Kidney tubule cell (primary cell): ENCODE data around the gene NFX1.
A peak's percentile ranks its signal among the peaks of the same experiment; 100 is the strongest.

Experiments
- DNase-seq: peaks from one replicate; pipeline ENCODE4 v3.0.0-alpha.2; 2018; ENCODE audit warnings: low spot score

The NFX1 gene

DNA sequence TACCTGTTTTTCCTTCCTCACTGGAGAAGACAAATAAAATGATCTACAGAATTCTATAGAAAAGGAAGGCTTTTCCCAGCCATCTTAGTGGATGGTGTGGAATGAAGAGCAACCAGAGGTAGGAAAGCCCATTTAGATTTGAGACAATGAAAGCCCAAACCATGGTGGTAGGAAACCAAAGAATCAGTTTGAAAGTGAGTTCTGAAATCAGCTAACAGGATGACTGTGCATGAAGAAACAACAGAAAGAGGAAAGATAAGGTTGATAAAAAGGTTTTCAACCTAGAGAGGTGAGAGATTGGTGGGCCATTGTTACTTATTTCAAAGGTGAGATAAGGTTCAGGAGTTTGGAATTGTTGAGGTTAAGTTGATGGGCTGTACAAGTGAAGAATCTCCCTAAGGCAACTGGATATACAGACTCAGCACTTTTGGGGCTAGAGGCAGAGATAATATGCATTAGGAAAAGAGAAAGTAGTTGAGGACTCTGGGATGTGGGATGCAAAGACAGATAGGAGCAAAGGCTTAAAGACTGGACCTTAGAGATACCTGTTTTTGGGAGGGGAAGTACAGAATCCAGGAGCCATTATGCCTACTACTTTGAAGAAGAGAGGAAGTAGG, 23.1 kb upstream of the NFX1 start:
- DNase-seq = no peak

DNA sequence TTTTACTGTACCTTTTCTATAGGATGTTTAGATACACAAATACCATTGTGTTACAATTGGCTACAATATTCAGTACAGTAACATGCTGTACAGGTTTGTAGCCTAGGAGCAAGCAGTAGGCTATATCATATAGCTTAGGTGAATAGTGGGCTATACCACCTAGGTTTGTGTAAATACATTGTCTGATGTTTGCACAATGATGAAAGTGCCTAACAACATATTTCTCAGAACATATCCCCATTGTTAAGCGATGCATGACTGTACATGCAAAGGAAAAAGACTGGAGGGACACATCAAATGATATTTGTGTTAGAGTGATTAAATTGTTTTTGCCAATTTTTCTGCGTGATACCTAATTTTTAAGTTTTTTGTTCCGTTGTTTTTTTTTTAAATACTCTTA, 20.2 kb upstream of the NFX1 start:
- DNase-seq = no peak

DNA sequence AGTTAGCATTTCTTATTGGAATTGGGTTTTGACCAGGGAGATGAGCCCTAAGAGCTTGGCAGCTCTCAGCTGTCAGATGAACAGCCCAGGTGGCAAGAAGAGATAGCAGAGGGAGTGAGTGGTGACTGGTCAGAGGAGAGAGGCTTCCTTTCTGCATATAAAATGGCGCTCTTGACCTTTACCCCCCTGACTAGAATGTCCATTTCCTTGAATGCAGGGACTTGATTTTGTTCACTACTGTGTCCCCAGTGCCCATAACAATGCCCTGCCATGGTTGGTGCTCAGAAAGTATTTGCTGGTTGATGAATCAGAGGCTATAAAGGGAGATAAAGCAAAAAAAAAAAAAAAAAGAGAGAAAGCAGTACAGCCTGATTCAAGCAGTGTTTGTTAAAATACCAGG, 18.3 kb upstream of the NFX1 start:
- peak; percentile 86 for DNase-seq

DNA sequence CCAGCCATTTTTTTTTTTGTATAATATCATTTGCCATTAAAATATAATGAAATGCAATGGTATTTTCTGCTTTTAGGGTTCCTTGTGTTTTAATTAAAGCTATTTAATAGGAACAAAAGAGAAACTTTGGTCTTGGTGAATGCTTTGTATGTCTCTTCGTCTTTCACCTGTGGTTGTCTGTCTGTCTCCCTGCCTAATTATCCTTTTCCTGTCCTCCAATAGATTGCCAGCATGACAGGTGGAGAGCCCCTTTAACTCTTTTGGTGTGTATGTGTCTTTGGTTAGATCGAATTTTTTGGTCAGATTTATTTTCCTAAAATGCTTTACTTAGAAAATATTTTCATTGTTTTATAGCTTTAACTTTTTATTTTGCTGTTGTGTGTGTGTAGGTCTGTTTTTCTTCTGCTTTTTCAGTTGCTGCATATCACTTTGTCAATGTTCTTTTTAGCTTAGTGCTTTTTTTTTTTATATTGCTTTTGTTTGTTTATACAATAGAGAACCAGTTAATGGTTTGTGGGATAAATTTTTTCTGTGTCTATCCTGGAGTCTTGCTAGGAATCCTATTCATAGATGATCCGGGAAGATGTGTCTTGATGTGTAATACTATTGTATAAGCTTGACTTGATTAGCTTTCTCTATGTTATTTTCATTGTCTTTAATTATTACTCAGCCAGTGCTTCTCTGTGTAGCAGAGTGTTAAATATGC, 16.9 kb upstream of the NFX1 start:
- no peak for DNase-seq

DNA sequence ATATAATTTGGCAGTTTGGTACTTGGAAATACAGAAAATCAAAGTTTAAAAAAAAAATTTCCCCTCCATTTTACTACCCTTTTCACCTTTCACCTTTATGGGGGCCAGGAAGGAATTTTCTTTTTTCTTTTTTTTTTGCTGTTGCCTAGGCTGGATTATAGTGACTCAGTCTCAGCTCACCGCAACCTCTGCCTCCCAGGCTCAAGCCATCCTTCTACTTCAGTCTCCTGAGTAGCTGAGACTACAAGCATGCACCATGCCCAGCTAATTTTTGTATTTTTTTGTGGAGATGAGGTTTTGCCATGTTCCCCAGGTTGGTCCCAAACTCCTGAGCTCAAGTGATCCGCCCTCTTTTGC, 16.4 kb upstream of the NFX1 start:
- DNase-seq = peak; percentile 44

DNA sequence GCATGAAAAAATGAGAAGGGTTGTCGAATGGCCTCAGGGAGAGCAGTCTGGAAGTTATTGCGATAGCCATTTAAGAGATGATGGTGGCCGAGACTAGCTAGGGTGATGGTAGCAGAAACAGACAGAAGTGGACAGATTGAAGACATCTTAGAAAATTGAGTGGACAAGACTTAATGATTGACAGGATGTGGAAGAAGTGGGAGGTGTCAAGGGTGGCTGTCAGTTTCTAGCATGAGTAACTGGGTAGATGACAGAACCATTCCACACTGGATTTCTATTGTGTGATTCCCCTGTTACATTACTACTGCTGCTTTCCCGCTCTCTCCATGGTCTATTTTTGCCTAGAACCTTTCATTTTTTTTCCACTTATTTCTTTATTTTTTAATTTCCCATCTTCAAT, 12.8 kb upstream of the NFX1 start:
- peak; percentile 60 for DNase-seq

DNA sequence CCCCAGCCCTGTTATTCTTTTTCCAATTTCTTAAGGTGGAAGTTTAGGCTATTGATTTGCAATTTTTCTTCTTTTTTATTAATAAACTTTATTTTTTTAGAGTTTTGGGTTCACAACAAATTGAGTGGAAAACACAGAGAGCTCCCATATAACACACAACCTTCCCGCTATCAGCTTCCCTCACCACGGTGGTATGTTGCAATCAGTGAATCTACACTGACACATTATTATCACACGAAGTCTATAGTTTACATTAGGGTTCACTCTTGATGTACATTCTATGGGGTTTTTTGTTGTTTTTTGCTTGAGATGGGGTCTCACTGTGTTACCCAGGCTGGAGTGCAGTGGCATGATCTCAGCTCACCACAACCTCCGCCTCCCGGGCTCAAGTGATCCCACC, 4.8 kb upstream of the NFX1 start:
- no peak for DNase-seq

DNA sequence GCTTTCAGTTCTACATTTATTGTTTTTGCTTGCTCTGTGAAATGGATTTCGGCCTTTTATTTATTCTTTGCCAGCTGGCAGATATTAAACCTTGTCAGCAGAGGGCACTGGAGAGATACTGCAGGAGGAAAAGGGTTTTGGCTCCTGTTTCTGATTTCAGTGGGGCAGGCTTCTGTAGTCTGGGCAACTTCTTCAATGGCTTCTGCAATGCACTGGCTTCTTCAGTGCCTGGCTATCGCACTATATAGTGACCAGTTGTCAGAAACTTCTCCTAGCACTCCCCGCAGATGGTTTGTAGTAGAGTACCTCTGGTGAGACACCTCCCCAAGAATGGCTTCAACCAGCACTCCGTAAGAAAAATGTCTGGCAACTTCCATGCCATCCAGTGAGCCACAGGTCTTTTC, 3.2 kb upstream of the NFX1 start:
- peak; percentile 68 for DNase-seq

DNA sequence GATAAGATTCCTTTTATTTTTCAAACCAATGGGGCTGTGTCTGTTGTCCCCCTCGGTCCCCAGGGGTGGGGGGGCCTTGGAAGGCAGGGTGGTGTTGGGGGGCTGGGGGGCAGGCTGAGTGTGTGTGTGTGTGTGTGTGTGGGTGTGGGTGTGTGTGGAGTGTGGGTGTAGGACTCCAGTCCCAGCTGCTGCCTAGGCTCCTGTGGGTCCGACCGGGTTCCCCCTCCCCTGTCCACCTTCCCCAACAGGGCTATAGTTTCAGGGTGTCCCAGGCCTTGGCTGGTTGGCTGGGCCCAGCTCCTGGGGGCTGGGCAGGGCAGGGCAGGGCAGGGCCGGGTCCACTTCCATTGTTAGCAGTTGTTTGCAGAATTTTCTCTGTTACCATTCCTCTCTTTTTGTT, 2.1 kb upstream of the NFX1 start:
- no peak for DNase-seq

DNA sequence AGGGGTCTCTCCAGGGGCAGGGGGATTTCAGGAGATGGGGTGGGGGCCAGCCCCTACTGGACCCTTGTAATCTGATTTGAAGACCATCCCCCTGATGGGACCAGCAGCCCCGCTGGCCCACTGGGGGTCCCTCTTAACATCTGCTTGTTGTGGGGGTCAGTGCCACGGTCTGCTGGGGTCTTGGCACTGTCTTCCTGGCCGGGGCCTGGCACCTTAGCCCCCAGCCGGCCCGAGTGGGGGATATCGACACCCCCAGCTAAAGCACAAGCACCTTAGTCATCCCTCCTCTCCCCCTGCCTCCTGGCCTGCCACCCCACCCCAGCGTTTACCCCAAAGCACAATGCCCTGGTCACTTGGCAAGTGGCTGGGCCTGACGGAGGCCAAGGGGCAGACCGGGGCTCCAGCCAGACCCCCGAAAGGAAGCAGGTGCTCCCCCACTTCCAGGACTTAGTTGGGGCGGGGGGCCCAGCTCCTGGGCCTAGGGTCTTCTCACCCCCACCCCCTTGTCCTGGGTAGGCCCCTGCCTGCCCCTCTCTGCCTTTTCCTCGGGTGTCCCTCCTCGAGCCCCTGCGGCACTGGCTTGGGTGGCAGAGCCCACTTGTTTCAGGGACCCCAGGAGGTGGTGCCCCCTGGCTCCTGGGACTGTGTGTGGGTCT, 1.4 kb upstream of the NFX1 start:
- no peak for DNase-seq

DNA sequence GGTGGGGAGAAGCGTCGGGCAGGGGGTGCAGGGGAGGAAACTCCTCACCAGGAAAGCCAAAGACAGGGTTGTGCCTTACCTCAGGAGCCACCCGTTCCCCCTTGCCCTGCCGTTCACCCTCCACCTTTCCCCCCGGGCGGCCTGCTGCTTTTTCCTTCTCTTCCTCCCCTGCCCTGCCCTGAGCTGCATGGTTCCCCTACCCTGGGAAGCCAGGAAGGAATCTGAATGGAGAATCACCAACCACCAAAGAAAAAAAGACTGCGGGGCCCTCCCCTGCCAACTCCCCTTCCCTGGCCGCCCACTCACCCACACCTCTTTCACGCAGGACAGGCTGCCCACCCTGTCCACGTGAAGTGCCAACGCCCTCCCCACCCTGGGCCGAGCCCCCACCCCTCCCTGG, 820 bp upstream of the NFX1 start:
- DNase-seq = no peak

DNA sequence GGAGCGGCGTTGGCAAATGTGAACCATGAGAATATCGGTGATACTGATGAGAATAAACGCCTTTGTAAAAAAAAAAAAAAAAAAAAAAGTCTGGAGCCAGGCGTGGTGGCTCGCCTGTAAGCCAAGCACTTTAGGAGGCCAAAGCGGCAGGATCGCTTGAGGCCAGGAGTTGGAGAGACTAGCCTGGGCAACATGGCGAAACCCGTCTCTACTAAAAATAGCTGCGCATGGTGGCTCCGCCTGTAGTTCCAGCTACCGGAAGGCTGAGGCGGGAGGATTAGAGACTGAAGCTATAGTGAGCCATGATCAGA, 425 bp upstream of the NFX1 start:
- DNase-seq = no peak

DNA sequence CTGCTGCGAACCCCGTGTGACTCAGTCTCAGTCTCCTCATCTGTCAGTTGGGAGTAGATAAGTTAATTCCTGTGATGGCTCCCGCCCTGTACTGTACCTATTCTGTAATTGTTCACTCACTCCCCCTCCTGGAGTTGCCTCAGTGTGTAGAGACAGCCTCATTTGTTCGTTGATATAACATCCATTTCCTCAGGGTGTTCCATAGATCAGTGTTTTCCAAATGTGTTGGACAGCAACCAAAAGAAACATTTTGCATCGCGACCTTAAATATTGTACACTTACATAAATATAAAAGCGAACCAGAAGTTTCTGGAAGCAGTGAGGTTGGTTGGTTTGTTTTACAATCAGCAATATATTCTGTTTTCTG, 698 bp downstream of the NFX1 start:
- no peak for DNase-seq

DNA sequence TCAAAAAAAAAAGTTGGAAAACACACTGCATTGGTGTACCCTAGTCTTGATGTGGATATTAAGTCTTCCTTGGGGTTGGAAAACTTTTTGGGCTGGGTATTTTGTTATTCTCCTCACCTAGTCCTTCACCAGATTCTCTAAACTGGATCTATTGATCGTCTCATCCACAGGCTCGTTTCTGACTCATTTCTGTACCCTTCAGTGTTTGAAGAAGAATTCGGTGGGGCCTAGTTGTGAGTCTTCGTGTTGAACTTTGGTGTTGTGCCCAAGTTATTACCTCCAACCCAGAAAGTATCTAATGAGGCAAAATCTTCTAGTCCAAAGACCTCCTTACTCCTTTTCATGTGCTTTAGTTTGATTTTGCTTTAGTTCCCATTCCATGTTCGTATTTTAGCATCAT, 1.6 kb downstream of the NFX1 start:
- no peak for DNase-seq

DNA sequence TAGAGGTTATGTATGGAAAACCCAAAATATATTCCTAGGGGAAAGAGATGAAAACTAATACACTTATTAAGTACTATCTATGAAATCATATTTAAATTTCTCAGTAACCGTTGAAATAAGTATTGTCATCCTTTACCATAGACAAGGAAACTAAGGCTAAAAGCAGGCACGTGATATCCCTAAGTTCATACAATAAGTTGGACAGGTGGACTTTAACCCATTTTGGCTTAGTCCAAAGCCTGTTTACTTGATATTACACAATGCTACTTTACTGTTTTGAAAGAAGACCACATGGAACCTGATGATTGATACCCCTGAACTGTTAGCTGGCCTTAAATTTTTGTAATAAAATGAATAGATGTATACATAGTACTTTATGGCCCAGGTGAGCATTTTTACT, 3.5 kb downstream of the NFX1 start:
- DNase-seq = no peak

DNA sequence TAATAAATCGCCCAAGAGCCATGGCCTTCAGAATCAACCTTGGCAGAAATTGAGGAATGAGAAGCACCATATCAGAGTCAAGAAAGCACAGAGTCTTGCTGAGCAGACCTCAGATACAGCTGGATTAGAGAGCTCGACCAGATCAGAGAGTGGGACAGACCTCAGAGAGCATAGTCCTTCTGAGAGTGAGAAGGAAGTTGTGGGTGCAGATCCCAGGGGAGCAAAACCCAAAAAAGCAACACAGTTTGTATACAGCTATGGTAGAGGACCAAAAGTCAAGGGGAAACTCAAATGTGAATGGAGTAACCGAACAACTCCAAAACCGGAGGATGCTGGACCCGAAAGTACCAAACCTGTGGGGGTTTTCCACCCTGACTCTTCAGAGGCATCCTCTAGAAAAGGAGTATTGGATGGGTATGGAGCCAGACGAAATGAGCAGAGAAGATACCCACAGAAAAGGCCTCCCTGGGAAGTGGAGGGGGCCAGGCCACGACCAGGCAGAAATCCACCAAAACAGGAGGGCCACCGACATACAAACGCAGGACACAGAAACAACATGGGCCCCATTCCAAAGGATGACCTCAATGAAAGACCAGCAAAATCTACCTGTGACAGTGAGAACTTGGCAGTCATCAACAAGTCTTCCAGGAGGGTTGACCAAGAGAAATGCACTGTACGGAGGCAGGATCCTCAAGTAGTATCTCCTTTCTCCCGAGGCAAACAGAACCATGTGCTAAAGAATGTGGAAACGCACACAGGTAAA, 4.5 kb downstream of the NFX1 start:
- no peak for DNase-seq

DNA sequence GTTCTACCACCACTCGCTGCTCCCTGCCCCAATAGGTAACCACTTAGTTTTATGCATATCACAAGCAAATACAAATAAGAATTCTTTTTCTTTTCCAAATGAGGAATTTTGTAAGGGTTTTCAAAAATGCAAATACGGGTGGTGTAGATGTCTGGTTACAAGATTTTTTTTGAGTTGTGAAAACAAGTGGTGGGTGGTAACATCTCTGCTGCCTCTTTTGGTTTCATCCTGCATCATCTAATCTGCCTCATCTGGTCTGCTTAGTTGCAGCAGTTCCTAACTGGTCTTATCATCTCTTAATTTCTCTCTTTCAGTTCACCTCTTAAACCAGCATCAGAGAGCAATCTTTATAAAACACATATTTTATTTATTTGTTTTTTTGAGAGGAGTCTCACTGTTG, 5.3 kb downstream of the NFX1 start:
- no peak for DNase-seq

DNA sequence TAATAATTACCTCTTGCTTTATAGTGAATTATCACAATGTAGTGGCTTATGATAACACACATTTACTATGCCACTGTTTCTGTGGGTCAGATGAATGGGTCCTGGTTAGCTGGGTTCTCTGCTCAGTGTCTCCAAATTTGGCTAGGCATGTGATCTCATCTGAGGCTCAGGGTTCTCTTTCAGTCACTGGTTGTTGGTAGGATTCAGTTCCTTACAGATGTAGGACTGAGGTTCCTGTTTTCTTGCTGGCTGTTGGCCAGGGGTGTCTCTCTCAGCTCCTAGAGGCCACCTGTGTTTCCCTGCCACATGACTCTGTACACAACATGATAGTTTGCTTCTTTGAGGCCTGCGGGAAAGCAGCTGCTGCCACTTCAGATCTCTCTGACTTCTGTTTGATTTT, 7.1 kb downstream of the NFX1 start:
- peak; percentile 6 for DNase-seq

DNA sequence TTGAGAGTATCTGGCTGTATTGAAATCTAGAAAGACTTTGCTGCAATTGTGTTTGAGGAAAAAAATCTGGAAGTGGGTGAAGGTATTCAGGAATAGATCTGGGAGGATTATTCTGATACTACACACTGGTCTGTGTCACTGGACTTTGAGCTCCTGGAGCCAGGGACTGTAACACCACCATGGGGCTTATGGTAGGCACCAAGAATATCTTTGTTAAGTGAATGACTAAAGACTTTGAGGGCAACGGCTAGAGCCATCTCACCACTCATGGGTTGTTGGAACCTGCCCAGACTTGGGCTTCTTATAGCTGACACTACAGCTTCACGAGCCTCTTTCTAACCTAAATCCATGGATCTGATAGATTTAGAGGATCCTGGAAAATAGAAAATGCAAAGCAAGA, 10.2 kb downstream of the NFX1 start:
- no peak for DNase-seq

DNA sequence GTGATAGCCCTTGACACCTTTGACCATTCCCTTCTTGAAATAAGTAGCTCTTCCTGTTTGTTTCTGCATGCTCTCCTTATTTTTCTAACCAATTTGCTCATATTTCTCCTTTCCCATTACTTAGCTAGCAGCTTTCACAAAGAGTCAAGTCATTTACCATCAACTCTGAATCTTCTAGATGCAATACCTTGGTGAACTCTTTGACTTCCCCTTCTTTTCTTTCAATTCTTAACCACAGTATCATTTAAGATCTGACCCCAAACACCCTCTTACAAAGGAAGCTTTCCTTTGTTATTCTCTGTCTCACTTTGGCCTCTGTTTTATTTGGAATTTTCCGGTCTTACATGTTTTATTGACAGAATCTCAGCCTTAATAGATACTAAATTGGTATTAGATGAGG, 14.0 kb downstream of the NFX1 start:
- no peak for DNase-seq

DNA sequence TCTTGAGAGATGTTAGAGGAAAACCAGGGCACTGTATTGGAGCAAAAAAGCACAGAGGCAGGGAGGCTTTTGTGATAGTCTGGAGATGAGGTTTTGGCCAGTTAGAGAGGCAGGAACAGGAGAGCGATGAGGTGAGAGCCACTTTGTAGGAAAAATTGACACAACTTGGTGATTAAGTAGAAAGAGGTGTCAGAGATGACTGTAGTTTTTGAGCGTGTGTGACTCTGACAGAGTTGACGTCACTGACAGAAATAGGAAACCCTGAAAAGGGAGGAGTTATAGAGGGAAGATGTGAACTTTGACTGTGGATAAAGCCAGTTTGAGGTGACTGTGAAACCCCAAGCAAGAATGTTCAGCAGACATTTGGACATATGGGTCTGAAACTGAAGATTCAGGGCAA, 15.7 kb downstream of the NFX1 start:
- DNase-seq = no peak

DNA sequence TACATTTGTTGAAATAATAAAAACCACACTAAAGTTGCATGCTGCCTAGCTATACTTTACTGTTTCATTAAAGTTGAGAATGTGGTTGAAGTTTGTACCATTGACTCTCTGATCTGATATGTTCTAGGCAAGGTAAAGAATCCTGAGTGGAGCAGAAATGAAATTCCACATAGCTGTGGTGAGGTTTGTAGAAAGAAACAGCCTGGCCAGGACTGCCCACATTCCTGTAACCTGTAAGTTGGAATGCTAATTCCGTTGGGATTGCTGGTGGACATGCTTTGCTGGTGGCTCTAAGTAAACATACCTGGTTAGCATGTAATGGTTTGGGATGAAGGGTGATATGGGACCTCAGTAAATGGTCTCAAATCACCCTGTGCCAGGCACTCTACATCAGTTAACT, 16.8 kb downstream of the NFX1 start:
- DNase-seq = peak; percentile 65

DNA sequence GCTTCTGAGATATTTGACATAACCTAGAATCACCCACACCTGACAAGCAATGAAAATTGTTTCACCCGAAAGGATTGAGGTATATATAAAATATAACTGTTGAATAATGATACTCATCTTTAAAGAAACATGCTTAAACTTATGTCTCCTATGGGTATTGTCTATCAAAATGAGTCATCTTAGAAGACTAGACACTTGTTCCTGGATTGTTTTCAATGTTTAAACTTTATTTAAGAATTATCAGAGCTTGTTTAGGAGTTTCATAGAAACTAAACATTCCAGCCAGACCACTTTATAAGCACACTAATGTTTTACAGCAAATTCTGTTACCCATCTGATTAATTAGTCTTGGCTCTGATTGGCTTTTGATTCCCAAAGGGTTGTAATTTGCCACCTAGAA, 19.6 kb downstream of the NFX1 start:
- no peak for DNase-seq
